Activated T-cell treated with anti-CD3 and anti-CD28 coated beads, Interleukin-2, amount 50 U/mL, for 72 hours (primary cell): Measurements from ENCODE around the gene CCND1. TPM values are rescaled to one million over a fixed set of nuclear protein-coding genes. Genes with fewer than 3 reads are reported as not detected.
A peak's percentile ranks its signal among the peaks of the same experiment; 100 is the strongest.

Experiments used
- ATAC-seq, 2 donors: fragments of 150-1000 bp; cut with Tn5 transposase; replicated peaks in 1 of 2; 2 replicates each; pipeline ENCODE4 v1.10.0; 2021; ENCODE audit warnings: moderate library complexity in 2 of 2, mild to moderate bottlenecking in 1 of 2
- DNase-seq, 2 donors: peaks; one replicate each; pipeline ENCODE4 v3.0.0; 2021 to 2022; ENCODE audit warnings: mixed read lengths in 1 of 2
- H3K27ac Mint-ChIP-seq: one replicate; pipeline ENCODE4 v1.8.0; 2022; ENCODE audit warnings: mild to moderate bottlenecking, moderate library complexity, mixed read lengths
- H3K27me3 Mint-ChIP-seq: one replicate; pipeline ENCODE4 v1.8.0; 2022; ENCODE audit warnings: low read depth, mixed read lengths
- H3K36me3 Mint-ChIP-seq, 2 donors: one replicate each; pipeline ENCODE4 v1.8.0; 2022; ENCODE audit warnings: mixed read lengths in 2 of 2, mild to moderate bottlenecking in 1 of 2; ENCODE audit not compliant: insufficient read depth in 2 of 2
- H3K4me1 Mint-ChIP-seq: one replicate; pipeline ENCODE4 v1.8.0; 2022; ENCODE audit warnings: low read depth, mixed read lengths
- H3K4me3 Mint-ChIP-seq, 2 donors: one replicate each; pipeline ENCODE4 v1.8.0; 2022; ENCODE audit warnings: mild to moderate bottlenecking in 2 of 2, mixed read lengths in 2 of 2, moderate library complexity in 2 of 2
- H3K9me3 Mint-ChIP-seq, 2 donors: one replicate each; pipeline ENCODE4 v1.8.0; 2022; ENCODE audit warnings: mixed read lengths in 2 of 2
- total RNA-seq, 2 donors: library from RNA; stranded (reverse); gene quantifications; one replicate each; pipeline ENCODE4 v1.2.3, GENCODE V29; 2022

The CCND1 gene
- total RNA-seq, 2 donors from 2014 or later, result 1.5 to 1.8 TPM

- Mint-ChIP-seq H3K27me3 (peaks cover 48% of the 10 kb centered on the region), H3K36me3 (peaks cover 0 to 2% of the 10 kb centered on the region in 2 donors), H3K4me1 (peaks cover 31% of the 10 kb centered on the region), H3K27ac (no peak overlapping the region), H3K4me3 (peak overlapping the region; percentile 36 to 63), H3K9me3 (no peaks in the 10 kb centered on the region)
- DNase-seq (no peak), ATAC-seq (no peak)
Observed at GRCh38 chr11:69638941-69639681, 1.8 kb upstream of the CCND1 start.

- ATAC-seq, result no peak
- peaks cover 31% of the 10 kb centered on the region for H3K4me1 Mint-ChIP-seq
- H3K27ac Mint-ChIP-seq, result no peak overlapping the region
- H3K4me3 Mint-ChIP-seq, result peak overlapping the region; percentile 62 to 63
- peaks cover 0 to 2% of the 10 kb centered on the region in 2 donors for H3K36me3 Mint-ChIP-seq
- no peak for DNase-seq
- H3K27me3 Mint-ChIP-seq, result peaks cover 44% of the 10 kb centered on the region
- no peaks in the 10 kb centered on the region for H3K9me3 Mint-ChIP-seq
Observed at GRCh38 chr11:69639831-69640230, 1.1 kb upstream of the CCND1 start.

GRCh38 chr11:69640260-69640994 lies 529 bp upstream of the CCND1 start:
- Mint-ChIP-seq H3K9me3 (no peaks in the 10 kb centered on the region), H3K4me3 (peak overlapping the region; percentile 62 to 63), H3K36me3 (peaks cover 0 to 2% of the 10 kb centered on the region in 2 donors), H3K27me3 (peaks cover 38% of the 10 kb centered on the region), H3K4me1 (peaks cover 31% of the 10 kb centered on the region), H3K27ac (no peak overlapping the region)
- ATAC-seq (no peak), DNase-seq (no peak)

GRCh38 chr11:69641681-69642548 lies 959 bp downstream of the CCND1 start:
- peak overlapping the region; percentile 77 to 85 for H3K4me3 Mint-ChIP-seq
- H3K4me1 Mint-ChIP-seq, result peaks cover 31% of the 10 kb centered on the region
- ATAC-seq, result no peak
- peaks cover 29% of the 10 kb centered on the region for H3K27me3 Mint-ChIP-seq
- H3K36me3 Mint-ChIP-seq, result peaks cover 0 to 2% of the 10 kb centered on the region in 2 donors
- H3K27ac Mint-ChIP-seq, result no peak overlapping the region
- DNase-seq, result no peak
- H3K9me3 Mint-ChIP-seq, result no peaks in the 10 kb centered on the region

GRCh38 chr11:69642549-69642912 lies 1.6 kb downstream of the CCND1 start:
- Mint-ChIP-seq H3K9me3 (no peaks in the 10 kb centered on the region), H3K4me1 (peaks cover 29% of the 10 kb centered on the region), H3K4me3 (peak overlapping the region in 1 of 2 donors; percentile 66), H3K27me3 (peaks cover 26% of the 10 kb centered on the region), H3K27ac (no peak overlapping the region), H3K36me3 (peaks cover 0 to 2% of the 10 kb centered on the region in 2 donors)
- DNase-seq (peak; percentile 31 to 32), ATAC-seq (peak; percentile 49 to 57)

- Mint-ChIP-seq H3K9me3 (no peaks in the 10 kb centered on the region), H3K27ac (no peak overlapping the region), H3K4me1 (peaks cover 27% of the 10 kb centered on the region), H3K27me3 (peaks cover 24% of the 10 kb centered on the region), H3K36me3 (peaks cover 0 to 2% of the 10 kb centered on the region in 2 donors), H3K4me3 (peak overlapping the region; percentile 57 to 72)
- DNase-seq, result peak; percentile 74 to 85
- ATAC-seq, result peak; percentile 85
Observed at GRCh38 chr11:69642913-69643632, 2.1 kb downstream of the CCND1 start.

- Mint-ChIP-seq H3K27ac (no peak overlapping the region), H3K4me3 (peak overlapping the region; percentile 63 to 68), H3K36me3 (peaks cover 0 to 2% of the 10 kb centered on the region in 2 donors), H3K4me1 (peaks cover 24% of the 10 kb centered on the region), H3K27me3 (peaks cover 20% of the 10 kb centered on the region), H3K9me3 (no peaks in the 10 kb centered on the region)
- no peak for DNase-seq
- ATAC-seq, result no peak
Observed at GRCh38 chr11:69643646-69644045, 2.7 kb downstream of the CCND1 start.

GRCh38 chr11:69644071-69644961 lies 3.4 kb downstream of the CCND1 start:
- Mint-ChIP-seq H3K4me3 (peak overlapping the region; percentile 63 to 68), H3K36me3 (peaks cover 0 to 2% of the 10 kb centered on the region in 2 donors), H3K4me1 (peaks cover 18% of the 10 kb centered on the region), H3K27ac (no peak overlapping the region), H3K27me3 (peaks cover 18% of the 10 kb centered on the region), H3K9me3 (no peaks in the 10 kb centered on the region)
- ATAC-seq, result no peak
- no peak for DNase-seq

- H3K36me3 Mint-ChIP-seq, result peaks cover 0 to 2% of the 10 kb centered on the region in 2 donors
- H3K9me3 Mint-ChIP-seq, result no peaks in the 10 kb centered on the region
- ATAC-seq (no peak), DNase-seq (no peak)
- peaks cover 12% of the 10 kb centered on the region for H3K27me3 Mint-ChIP-seq
- peaks cover 12% of the 10 kb centered on the region for H3K4me1 Mint-ChIP-seq
- H3K27ac Mint-ChIP-seq, result no peak overlapping the region
- no peak overlapping the region for H3K4me3 Mint-ChIP-seq
Observed at GRCh38 chr11:69644962-69645675, 4.2 kb downstream of the CCND1 start.

- Mint-ChIP-seq H3K4me1 (peaks cover 5% of the 10 kb centered on the region), H3K9me3 (no peaks in the 10 kb centered on the region), H3K27ac (no peak overlapping the region), H3K27me3 (peaks cover 4% of the 10 kb centered on the region), H3K4me3 (no peak overlapping the region), H3K36me3 (peaks cover 0 to under 1% of the 10 kb centered on the region in 2 donors)
- ATAC-seq (no peak), DNase-seq (no peak)
Observed at GRCh38 chr11:69645801-69646492, 5.0 kb downstream of the CCND1 start.
